ENCODE data around the gene WDR55. TPM values are rescaled to one million over a fixed set of nuclear protein-coding genes. Genes with fewer than 3 reads are reported as not detected.
A peak's percentile ranks its signal among the peaks of the same experiment; 100 is the strongest.
"Not testable (repeated sequence)": the region's sequence is repeated elsewhere in the genome, so short reads cannot be mapped to it uniquely, and the experiment has no call there.

WDR55 gene
- polyA plus RNA-seq, 3 donors = 15.0 to 20.6 (median 15.8) TPM

DNA sequence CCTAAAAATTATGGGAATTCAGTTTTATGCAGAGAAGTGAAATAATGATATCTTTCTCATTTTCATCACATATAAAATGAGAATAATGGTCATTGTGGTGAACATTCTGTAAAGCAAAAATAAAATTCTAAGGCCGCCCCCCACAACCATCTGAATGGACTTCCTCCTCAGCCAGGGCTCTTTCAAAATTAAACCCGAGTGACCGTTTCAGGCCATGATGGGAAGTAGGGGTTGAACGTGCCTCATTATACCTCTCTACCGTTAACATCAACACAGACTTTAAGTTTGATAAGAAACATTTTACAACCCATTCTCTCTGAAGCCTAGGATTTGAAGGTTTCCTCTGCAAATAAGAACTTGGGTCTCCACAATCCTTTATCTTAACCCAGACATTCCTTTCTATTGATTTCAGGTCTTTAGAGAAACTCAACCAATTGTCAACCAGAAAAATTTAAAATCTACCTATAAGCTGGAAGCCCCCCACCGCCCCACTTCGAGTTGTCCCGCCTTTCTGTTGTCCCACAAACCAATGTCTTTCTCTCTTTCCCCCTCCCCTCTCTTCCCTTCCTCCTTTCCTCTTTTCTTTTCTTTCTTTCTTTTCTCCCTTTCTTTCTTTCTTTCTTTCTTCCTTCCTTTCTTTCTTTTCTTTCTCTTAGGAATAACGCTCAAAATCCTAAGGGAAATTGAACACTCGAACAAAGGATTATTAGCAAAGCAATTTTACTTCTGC lies 27.2 kb upstream of the WDR55 start:
- DNase-seq (ENCODE audit: extremely low read depth in 1 of 11, low read depth in 9 of 11, low spot score in 4 of 11) = no peak

DNA sequence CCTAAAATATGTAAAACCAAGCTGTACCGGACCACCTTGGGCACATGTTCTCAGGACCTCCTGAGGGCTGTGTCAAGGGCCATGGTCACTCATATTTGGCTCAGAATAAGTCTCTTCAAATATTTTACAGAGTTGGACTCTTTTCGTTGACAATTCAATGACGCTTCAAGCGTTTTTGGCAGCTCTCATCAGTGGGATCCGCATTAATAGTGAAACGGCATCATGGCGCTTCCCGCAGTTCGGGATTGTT lies 25.9 kb upstream of the WDR55 start:
- not testable (repeated sequence) for DNase-seq (ENCODE audit: extremely low read depth in 1 of 11, low read depth in 9 of 11, low spot score in 4 of 11)

DNA sequence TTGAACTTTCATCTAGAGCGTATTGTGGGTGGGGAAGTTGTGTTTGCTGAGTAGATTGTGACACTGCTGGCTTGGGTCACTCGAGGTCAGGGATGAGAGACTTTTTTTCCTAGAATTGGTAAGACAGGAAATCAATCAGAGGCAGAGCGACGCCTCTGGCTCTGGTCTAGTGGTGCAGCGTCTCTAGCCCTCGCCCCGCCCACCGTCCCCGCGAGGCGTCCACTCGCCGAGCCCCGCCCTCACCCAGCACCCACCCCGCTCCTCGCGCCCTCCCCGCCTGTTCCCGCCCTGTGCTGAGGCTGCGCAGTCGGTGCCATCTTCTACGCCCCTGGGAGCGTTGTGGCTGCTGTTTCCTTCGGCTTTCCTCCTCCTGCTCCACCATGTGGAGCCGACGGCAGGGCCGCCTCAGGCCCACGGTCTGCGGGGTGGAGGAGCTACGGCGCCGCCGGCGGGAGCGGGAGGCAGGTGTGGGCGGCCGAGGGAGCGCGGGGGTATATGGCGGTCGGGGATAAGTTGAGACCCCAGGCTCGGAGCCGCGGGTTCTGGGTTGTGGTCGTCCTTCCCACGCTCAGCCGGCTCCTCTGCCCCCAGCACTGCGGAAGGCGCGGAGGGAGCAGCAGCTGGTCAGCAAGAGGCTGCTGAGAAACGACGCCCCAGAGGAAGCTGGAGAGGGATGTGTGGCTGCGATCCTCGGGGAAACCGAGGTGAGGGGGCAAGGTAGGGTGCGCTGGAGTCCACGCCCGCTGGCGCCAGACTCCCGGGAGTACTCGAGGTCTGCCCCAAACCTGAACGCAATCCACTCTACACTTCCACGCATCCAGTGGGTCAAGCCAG lies 25.3 kb upstream of the WDR55 start, which contains the start of gene TMCO6:
Gene TMCO6, plus strand, starts transcription at position 304 of the 834 bp plus-strand sequence. Its CDS starts 77 bp downstream, at position 381.
- peak in 9 of 11 donors; percentile 80 to 92 (median 88) for DNase-seq (ENCODE audit: extremely low read depth in 1 of 11, low read depth in 9 of 11, low spot score in 4 of 11)

DNA sequence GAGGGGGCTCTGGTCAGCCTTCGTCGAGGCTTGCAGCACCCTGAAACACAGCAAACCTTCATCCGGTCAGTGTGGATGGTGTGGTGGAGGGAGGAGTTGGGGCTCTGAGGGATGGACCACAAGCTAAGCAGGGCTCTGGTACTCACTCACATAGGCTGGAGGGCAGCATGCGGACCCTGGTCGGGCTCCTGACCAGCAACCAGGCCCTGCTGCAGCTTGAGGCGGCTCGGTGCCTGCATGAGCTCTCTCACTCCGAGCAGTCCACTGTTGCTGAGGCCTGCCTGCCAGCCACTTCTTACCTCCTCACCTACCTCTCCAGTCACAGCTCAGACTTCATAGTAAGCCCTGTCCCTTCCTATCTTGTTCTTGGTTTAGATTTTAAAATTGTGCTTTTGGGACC lies 23.0 kb upstream of the WDR55 start:
- no peak for DNase-seq (ENCODE audit: extremely low read depth in 1 of 11, low read depth in 9 of 11, low spot score in 4 of 11)

DNA sequence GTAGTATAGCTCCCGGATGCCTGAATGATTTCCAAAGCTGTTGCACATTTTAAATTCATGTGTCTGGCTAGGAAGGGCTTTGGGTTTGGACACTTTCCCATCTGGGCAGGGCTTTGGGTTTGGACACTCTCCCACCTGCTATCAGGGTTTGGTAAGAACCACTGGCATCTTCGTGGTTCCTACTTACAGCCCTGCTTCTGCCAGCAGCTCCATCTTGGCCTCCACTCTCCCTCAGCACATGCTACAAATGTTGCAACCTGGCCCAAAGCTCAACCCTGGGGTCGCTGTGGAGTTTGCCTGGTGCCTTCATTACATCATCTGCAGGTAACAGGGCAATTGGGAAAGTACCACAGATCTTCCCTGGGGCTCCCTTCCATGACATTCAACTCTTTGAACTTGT lies 22.0 kb upstream of the WDR55 start:
- DNase-seq (ENCODE audit: extremely low read depth in 1 of 11, low read depth in 9 of 11, low spot score in 4 of 11) = no peak

DNA sequence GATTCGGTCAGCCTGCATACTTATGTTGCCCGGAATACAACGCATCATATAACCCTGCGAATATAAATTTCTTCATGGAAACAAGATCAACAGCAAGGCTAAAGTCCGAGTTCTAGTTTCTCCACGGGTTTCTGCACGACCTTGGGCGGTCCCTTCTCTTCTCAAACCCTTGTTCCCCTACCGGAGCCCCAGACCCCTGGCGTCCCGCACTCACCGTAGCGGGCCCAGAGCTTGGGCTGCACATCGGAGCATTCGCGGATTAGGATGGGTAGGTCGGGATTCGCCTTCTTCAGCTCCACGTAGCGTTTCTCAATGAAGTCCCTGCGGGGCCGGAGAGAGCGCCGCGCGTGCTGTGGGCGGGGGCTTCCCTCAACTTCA lies 17.7 kb upstream of the WDR55 start:
- no peak for DNase-seq (ENCODE audit: extremely low read depth in 1 of 11, low read depth in 9 of 11, low spot score in 4 of 11)

DNA sequence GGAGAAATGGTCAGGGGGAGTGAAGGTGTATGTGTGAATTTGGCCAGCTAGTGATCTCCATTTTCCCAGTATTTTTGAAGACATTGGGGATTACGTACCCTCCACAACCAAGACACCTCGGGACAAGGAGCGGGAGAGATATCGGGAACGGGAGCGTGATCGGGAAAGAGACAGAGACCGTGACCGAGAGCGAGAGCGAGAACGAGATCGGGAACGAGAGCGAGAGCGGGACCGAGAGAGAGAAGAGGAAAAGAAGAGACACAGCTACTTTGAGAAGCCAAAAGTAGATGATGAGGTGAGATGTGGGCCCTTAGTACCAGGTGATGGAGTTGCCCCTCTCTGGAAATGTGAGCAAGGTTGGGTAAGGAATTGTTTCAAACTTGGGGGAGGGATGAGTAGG lies 5.8 kb upstream of the WDR55 start:
- DNase-seq (ENCODE audit: extremely low read depth in 1 of 11, low read depth in 9 of 11, low spot score in 4 of 11) = no peak

DNA sequence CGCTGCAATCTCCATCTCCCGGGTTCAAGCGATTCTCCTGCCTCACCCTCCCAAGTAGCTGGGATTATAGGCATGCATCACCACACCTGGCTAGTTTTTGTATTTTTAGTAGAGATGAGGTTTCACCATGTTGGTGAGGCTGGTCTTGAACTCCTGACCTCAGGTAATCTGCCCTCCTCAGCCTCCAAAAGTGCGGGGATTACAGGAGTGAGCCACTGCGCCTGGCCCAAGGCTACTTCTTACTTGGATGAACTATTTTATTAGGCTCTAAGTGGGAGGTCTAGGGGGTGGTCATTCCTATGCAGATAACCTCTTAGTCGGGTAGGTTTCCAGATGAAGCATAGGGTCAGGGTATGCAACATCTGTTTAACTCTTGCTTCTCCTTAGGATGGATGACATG lies 4.3 kb upstream of the WDR55 start:
- DNase-seq (ENCODE audit: extremely low read depth in 1 of 11, low read depth in 9 of 11, low spot score in 4 of 11) = not testable (repeated sequence)

DNA sequence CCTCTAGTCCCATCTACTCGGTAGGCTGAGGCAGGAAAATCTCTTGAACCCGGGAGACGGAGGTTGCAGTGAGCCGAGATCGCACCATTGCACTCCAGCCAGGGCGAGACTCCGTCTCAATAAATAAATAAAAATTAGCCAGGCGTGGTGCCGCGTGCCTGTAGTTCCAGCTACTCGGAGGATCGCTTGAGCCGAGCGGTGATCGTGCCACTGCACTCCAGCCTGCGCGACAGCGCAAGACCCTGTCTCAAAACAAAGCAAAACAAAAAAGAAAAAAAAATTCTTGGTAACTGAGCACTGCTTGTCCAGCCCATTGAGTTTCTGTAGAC lies 710 bp upstream of the WDR55 start:
- DNase-seq (ENCODE audit: extremely low read depth in 1 of 11, low read depth in 9 of 11, low spot score in 4 of 11) = peak in 2 of 11 donors; percentile 13 to 25

DNA sequence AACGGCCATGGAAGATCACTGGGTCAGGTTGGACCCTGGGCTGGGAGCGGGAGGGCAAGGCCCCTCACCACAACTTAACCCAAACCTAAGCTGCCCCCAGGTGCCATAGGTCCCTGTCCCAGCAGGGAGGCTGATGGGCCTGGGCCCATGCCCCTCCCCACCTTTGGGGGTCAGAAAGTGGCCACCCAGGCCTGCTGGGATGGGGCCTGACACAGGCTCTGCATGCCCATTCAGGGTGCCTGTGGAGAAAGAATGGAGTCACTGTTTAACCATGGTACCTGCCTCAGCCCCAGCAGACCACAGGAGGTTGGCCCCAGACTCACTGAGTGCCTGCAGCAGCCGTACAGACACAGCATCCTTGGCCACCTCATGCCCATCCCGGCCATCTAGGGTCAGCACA lies 6.3 kb downstream of the WDR55 start:
- DNase-seq (ENCODE audit: extremely low read depth in 1 of 11, low read depth in 9 of 11, low spot score in 4 of 11) = not testable (repeated sequence)

DNA sequence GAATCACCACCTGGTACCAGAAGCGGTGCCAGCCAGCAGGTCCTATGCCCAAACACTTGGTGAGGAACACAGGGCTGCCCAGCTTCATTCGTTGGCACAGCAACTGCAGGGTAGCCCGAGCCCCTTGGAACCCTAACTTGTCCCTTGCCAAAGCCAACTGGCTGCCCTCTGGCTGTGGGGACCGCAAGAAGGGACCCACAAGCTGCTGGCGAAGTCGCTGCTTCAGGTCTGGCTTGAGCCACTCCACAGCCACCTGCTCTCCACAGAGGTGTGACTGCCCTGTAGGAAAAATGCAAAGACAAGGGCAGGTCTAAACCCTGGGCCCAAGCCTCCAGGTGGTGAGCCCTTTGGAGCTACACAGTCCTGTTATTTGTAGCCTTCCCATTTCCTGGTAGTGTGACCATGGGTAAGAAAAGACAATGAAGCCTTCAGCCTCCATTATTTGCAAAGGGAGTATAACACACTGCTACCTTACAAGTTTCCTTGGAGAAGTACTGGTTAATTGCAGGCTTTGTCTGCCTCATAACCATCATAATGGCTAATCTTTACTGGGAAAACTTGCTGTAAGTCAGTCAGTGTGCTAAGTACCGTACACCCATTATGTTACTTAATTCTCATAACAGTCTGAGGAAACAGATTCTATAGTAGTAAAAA lies 6.9 kb downstream of the WDR55 start:
- DNase-seq (ENCODE audit: extremely low read depth in 1 of 11, low read depth in 9 of 11, low spot score in 4 of 11) = no peak

DNA sequence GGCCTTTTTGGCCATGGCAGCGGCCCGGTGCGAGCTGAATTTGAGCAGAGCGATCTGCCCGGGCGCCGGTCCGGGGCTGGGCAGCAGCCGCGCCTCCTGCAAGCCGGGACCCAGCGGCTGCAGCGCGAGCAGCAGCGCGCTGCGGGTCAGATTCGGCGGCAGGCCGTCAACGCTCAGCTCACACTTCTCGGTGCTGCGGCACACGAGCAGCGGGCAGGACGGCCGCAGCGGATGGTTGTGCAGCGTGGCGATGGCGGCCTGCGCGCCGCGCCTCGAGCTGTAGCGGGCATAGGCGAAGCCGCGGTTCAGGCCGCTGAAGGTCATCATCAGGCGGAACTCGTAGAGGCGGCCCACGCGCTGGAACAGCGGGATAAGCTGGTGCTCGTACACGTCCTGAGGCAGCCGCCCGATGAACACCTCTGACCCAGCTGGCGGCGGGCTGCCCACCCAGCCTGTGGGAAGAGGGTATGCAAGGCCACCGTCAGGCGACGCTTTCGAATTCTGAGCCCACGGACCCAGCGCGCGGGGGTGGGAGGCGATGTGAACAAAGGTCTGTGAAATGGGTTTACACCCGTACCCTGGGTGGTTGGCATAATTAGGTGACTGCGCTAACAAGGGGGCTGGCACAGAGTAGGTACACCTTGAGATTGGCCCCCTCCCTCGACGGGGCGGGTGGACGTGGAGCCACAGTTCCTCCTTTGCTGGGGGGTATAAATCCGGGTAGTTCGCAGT lies 7.9 kb downstream of the WDR55 start:
- DNase-seq (ENCODE audit: extremely low read depth in 1 of 11, low read depth in 9 of 11, low spot score in 4 of 11) = peak in 1 of 11 donors; percentile 33

DNA sequence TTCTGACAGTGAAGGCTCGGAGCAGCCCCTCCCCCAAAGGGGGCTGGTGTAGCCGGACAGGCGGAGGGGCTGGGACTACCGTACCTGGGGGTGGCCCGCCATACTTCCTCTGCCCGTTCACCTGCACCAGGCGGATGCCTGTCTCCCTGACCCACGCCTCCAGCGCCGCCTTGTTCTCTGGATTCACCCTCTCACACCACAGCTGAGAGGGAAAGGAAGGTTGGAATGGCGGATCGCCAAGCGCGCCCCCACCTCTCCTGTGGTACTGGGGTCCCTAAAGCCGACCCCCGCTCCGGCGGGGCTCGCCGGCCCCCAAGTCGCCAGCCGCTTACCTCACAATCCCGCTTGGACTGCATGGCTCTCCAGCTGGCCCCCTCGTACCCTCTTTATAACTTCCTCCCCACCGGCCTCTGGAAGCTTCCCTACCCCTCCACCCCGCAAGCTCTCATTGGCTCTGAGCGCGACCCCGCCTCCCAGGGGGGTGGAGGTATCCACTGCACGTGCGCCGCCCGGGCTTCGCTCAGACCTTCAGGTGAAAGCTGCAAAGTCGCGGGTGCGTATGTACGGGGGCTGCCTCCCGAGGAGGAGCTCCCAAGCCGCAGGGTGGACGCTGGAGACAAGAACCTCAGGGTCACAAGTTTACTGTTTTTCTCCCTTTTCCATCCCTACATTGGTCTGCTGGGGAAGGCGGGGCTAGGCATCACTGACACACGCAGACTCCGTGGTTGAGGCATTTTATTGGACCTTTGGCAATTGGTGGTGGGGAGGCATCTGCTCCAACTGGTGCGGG lies 8.7 kb downstream of the WDR55 start, which contains the start of gene DND1:
Gene DND1, minus strand, starts transcription at position 390 of the 790 bp plus-strand sequence. Its CDS starts 34 bp downstream, at position 356.
- no peak for DNase-seq (ENCODE audit: extremely low read depth in 1 of 11, low read depth in 9 of 11, low spot score in 4 of 11)

DNA sequence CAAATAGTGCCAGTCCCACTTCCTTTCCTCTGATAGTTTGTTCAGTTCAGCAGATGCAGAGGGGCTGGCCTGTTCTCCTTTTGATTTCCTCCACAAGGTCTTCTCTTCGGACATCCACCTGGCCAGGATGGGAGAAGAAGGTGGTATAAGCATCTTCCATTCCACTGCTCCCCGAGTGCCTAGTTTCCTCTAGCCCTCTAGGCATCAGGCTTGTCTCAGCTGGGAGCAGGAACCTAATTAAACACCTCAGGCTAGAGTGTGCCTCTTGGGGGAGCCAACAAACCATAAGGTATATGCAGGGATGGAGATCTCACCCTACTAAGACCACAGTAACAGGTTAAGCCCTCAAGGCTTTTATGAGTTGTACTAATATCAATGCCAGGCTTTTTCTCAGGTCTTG lies 9.5 kb downstream of the WDR55 start:
- DNase-seq (ENCODE audit: extremely low read depth in 1 of 11, low read depth in 9 of 11, low spot score in 4 of 11) = no peak

DNA sequence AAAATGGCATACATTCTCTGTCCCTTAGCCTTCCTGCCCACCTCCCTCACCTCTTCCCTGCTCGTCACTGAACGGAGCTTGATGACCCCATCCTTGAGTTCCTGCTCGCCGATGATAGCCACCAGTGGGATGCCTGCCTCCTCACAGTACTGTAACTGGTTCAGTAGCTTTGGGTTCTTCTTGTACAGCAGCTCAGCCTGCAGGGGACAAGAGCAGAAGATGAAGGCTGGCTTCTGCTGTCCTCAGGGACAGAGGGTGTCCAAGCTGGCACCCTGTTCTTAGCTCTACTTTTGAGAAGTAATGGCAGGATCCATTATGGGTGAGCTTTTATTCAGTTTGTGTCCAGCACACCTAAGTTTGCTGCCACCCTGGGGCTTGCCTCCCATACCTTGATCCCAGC lies 9.9 kb downstream of the WDR55 start:
- no peak for DNase-seq (ENCODE audit: extremely low read depth in 1 of 11, low read depth in 9 of 11, low spot score in 4 of 11)

DNA sequence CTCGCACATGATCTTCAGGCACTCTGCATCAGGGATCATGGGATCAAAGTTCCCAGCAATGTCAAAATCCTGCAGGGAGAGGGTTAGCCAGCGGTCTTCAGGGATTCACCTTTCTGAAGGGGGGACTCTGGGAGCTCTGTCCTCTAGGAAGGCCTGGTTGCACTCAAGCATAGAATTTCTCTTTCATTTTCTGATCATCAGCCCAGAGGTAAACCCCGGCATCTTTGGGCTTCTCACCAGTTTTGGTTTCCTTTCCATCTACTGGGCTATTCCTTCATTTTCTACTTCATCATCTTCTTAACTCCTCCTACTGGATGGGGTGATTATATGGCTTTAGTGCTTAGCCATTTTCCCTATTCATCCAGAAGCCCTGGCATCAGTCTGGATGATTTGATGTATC lies 13.2 kb downstream of the WDR55 start:
- DNase-seq (ENCODE audit: extremely low read depth in 1 of 11, low read depth in 9 of 11, low spot score in 4 of 11) = no peak

DNA sequence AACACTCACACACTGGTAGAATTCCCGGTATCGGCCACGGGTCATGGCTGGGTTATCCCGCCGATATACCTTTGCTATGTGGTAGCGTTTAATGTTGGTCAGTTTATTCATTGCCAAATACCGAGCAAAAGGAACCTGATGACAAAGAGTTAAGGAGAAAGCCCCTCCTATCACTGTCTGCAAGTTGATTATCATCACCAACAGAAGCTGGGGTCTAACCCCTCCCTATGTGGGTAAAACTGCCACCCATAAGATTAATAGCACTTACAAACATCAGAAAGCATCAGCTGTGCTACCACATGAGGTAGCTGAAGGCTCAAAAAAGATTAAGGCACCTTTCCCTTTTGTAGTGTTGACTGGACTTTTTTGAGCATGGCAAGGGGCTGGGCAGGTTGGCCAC lies 14.3 kb downstream of the WDR55 start:
- no peak for DNase-seq (ENCODE audit: extremely low read depth in 1 of 11, low read depth in 9 of 11, low spot score in 4 of 11)

DNA sequence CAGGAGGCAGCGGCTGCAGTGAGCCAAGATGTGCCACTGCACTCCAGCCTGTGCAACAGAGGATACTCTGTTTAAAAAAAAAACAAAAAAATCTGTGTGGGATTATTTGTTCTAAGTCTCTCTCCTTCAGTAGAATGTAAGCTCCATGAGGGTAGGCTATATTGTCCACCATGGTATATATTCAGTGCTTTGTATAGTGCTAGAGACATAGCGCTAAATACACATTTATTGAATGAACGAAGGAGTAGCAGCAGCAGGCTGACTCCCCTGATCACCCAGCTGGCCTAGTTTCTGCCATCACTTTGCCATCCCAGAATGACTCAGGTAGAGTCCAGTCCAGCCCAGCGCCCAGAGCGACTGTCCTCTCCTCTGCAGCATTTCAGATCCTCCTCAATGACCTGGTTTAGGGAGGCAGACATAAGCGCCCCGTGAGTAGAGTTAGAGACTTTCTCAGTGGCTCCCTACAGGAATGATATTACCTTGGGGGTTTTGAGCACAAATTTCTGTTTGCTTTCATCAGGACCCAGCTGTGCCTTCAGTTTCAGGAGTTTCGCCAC lies 25.8 kb downstream of the WDR55 start:
- DNase-seq (ENCODE audit: extremely low read depth in 1 of 11, low read depth in 9 of 11, low spot score in 4 of 11) = no peak

Measured in renal cortex interstitium (tissue), 11 donors.